ENCODE results near the gene CINP.

- TF ChIP-seq POLR2A (IDR thresholded peaks at IDR 0.05) (no peak), CTCF (IDR thresholded peaks at IDR 0.05) (no peak)
Measured at GRCh38 chr14:102359341-102359740, 3.3 kb downstream of the CINP start.
